Thoracic aorta (tissue), 2 donors: ENCODE results near the gene PRDX3. TPM values are rescaled to one million over a fixed set of nuclear protein-coding genes. Genes with fewer than 3 reads are reported as not detected.
A peak's percentile ranks its signal among the peaks of the same experiment; 100 is the strongest.
"Not testable (repeated sequence)": the region's sequence is repeated elsewhere in the genome, so short reads cannot be mapped to it uniquely, and the experiment has no call there.

Experiments used
- ATAC-seq: fragments of 150-250 bp; one replicate; pipeline ENCODE4 v1.8.0; 2017; ENCODE audit warnings: low read depth; ENCODE audit not compliant: insufficient number of reproducible peaks, low FRiP score
- DNase-seq: peaks from one replicate; pipeline ENCODE4 v3.0.0-alpha.2; 2020; ENCODE audit warnings: low spot score
- H3K27ac ChIP-seq, 2 donors: fragments of 200-600 bp; sonication (generic); 1 replicate in 1 of 2; 2 replicates in 1 of 2; pipeline ENCODE4 v1.5.1; 2016; ENCODE audit warnings: mild to moderate bottlenecking in 2 of 2, moderate library complexity in 2 of 2
- H3K27me3 ChIP-seq: fragments of 200-600 bp; sonication (generic); replicated peaks from 2 replicates; pipeline ENCODE4 v1.6.0; 2016; ENCODE audit warnings: mild to moderate bottlenecking; ENCODE audit not compliant: insufficient read depth
- H3K36me3 ChIP-seq: fragments of 200-600 bp; sonication (generic); one replicate; pipeline ENCODE4 v1.5.1; 2016
- H3K4me1 ChIP-seq, 2 donors: fragments of 200-600 bp; sonication (generic); 1 replicate in 1 of 2; 2 replicates in 1 of 2; pipeline versions ENCODE4 v1.5.1 to v1.6.0; 2016; ENCODE audit warnings: low read depth in 2 of 2, mild to moderate bottlenecking in 1 of 2; ENCODE audit not compliant: control insufficient read depth in 1 of 2
- H3K4me3 ChIP-seq: fragments of 200-600 bp; sonication (generic); 2 replicates; pipeline ENCODE4 v1.5.1; 2016; ENCODE audit warnings: mild to moderate bottlenecking
- H3K9me3 ChIP-seq: fragments of 200-600 bp; sonication (generic); 2 replicates; pipeline ENCODE4 v1.5.1; 2016
- CTCF ChIP-seq: fragments of 200-600 bp; sonication (generic); IDR thresholded peaks from one replicate; pipeline ENCODE4 v1.5.1; 2019; ENCODE audit warnings: antibody characterized with exemption
- total RNA-seq, 2 donors: library from RNA; depleted of rRNA; stranded (reverse); fragments of >200 nt; gene quantifications; one replicate each; pipeline versions ENCODE4 v1.1.0 to v1.2.3, GENCODE V29; 2016

PRDX3 gene
- total RNA-seq, 2 donors from 2014 or later = 64.4 to 77.6 TPM

GRCh38 chr10:119189811-119190282 is 11.2 kb upstream of the PRDX3 start:
- Histone ChIP-seq H3K9me3 (no peaks in the 10 kb centered on the region), H3K27ac (no peak overlapping the region)
- no peak for DNase-seq

GRCh38 chr10:119183664-119184412 is 5.2 kb upstream of the PRDX3 start:
- ATAC-seq (no peak), DNase-seq (no peak)
- no peak overlapping the region for H3K4me3 ChIP-seq
- no peaks in the 10 kb centered on the region for H3K36me3 ChIP-seq
- TF ChIP-seq CTCF = no peak
- H3K27ac ChIP-seq = no peak overlapping the region
- peaks cover 0 to 8% of the 10 kb centered on the region in 2 donors for H3K4me1 ChIP-seq
- no peaks in the 10 kb centered on the region for H3K27me3 ChIP-seq
- H3K9me3 ChIP-seq = no peaks in the 10 kb centered on the region

More at GRCh38 chr10:119189811-119190282, 11.2 kb upstream of the PRDX3 start:
- no peaks in the 10 kb centered on the region for H3K27me3 ChIP-seq
- H3K4me1 ChIP-seq = no peaks in the 10 kb centered on the region
- no peaks in the 10 kb centered on the region for H3K36me3 ChIP-seq
- no peak for ATAC-seq
- TF ChIP-seq CTCF = no peak
- no peak overlapping the region for H3K4me3 ChIP-seq

GRCh38 chr10:119180850-119181400 is 2.3 kb upstream of the PRDX3 start:
- H3K27ac ChIP-seq, DNase-seq, H3K9me3 ChIP-seq, ATAC-seq, H3K36me3 ChIP-seq, H3K27me3 ChIP-seq, H3K4me3 ChIP-seq: not testable (repeated sequence)
- peaks cover 8 to 28% of the 10 kb centered on the region in 2 donors for H3K4me1 ChIP-seq

GRCh38 chr10:119177708-119178371 is 772 bp downstream of the PRDX3 start:
- Histone ChIP-seq H3K4me1 (peaks cover 8 to 28% of the 10 kb centered on the region in 2 donors), H3K36me3 (peaks cover 9% of the 10 kb centered on the region), H3K9me3 (no peaks in the 10 kb centered on the region), H3K4me3 (peak overlapping the region; percentile 90), H3K27me3 (no peaks in the 10 kb centered on the region), H3K27ac (peak overlapping the region; percentile 77 to 83)
- DNase-seq (no peak), ATAC-seq (peak; percentile 23)
- no peak for TF ChIP-seq CTCF

GRCh38 chr10:119176166-119176565 is 2.4 kb downstream of the PRDX3 start:
- Histone ChIP-seq H3K4me1 (peaks cover 8 to 28% of the 10 kb centered on the region in 2 donors), H3K4me3 (no peak overlapping the region), H3K36me3 (peaks cover 22% of the 10 kb centered on the region)

More at GRCh38 chr10:119176166-119176565, 2.4 kb downstream of the PRDX3 start:
- Histone ChIP-seq H3K27ac (no peak overlapping the region), H3K27me3 (no peaks in the 10 kb centered on the region), H3K9me3 (no peaks in the 10 kb centered on the region)
- no peak for TF ChIP-seq CTCF
- DNase-seq (no peak), ATAC-seq (no peak)
